GM19452 (cell line): ENCODE results near the gene EYS.
"Not testable (repeated sequence)": the region's sequence is repeated elsewhere in the genome, so short reads cannot be mapped to it uniquely, and the experiment has no call there.

Source experiments
- ATAC-seq: cut with Tn5 transposase; IDR thresholded peaks from one replicate; pipeline ENCODE4 v1.9.1; 2021; ENCODE audit not compliant: unreplicated experiment

EYS gene

GRCh38 chr6:63935732-63936131 lies 1771.3 kb downstream of the EYS start:
- ATAC-seq: no peak

GRCh38 chr6:63933948-63934347 lies 1773.1 kb downstream of the EYS start:
- not testable (repeated sequence) for ATAC-seq

GRCh38 chr6:63930848-63931247 lies 1776.2 kb downstream of the EYS start:
- ATAC-seq: no peak

- no peak for ATAC-seq
These were observed 1777.9 kb downstream of the EYS start for GRCh38 chr6:63929111-63929510.

GRCh38 chr6:63928613-63929012 lies 1778.4 kb downstream of the EYS start:
- no peak for ATAC-seq

- ATAC-seq: no peak
These were observed 1779.8 kb downstream of the EYS start for GRCh38 chr6:63926950-63927927.

- no peak for ATAC-seq
These were observed 1780.7 kb downstream of the EYS start for GRCh38 chr6:63926258-63926780.

- no peak for ATAC-seq
These were observed 1783.8 kb downstream of the EYS start for GRCh38 chr6:63923139-63923739.

GRCh38 chr6:63919556-63920110 lies 1787.4 kb downstream of the EYS start:
- ATAC-seq: no peak

GRCh38 chr6:63912887-63913286 lies 1794.1 kb downstream of the EYS start:
- ATAC-seq: no peak

GRCh38 chr6:63910863-63911551 lies 1796.0 kb downstream of the EYS start:
- no peak for ATAC-seq

- ATAC-seq: no peak
These were observed 1802.3 kb downstream of the EYS start for GRCh38 chr6:63904650-63905248.

GRCh38 chr6:63899550-63899949 lies 1807.5 kb downstream of the EYS start:
- ATAC-seq: no peak

GRCh38 chr6:63897952-63898351 lies 1809.1 kb downstream of the EYS start:
- ATAC-seq: no peak

- no peak for ATAC-seq
These were observed 1809.6 kb downstream of the EYS start for GRCh38 chr6:63897459-63897858.

GRCh38 chr6:63888416-63888815 lies 1818.6 kb downstream of the EYS start:
- ATAC-seq: no peak

GRCh38 chr6:63887804-63888203 lies 1819.2 kb downstream of the EYS start:
- not testable (repeated sequence) for ATAC-seq

GRCh38 chr6:63887002-63887751 lies 1819.8 kb downstream of the EYS start:
- no peak for ATAC-seq

GRCh38 chr6:63886341-63886740 lies 1820.7 kb downstream of the EYS start:
- no peak for ATAC-seq

- no peak for ATAC-seq
These were observed 1823.4 kb downstream of the EYS start for GRCh38 chr6:63883597-63883996.
